CD4-positive, CD25-positive, alpha-beta regulatory T cell (primary cell): Measurements from ENCODE around the gene NR5A1. TPM values are rescaled to one million over a fixed set of nuclear protein-coding genes. Genes with fewer than 3 reads are reported as not detected.

Source experiments
- ATAC-seq, 2 donors: fragments of 150-1000 bp; cut with Tn5 transposase; one replicate each; pipeline ENCODE4 v1.10.0; 2021; ENCODE audit warnings: low read depth in 2 of 2, moderate number of reproducible peaks in 2 of 2, moderate library complexity in 1 of 2
- DNase-seq, 3 donors: peaks; one replicate each; pipeline versions ENCODE4 v3.0.0 to v3.0.0-alpha.2; 2012 to 2022; ENCODE audit warnings: mixed read lengths in 1 of 3
- H3K27ac ChIP-seq: one replicate; pipeline ENCODE4 v1.7.0; 2013; ENCODE audit warnings: mild to moderate bottlenecking, low read length; ENCODE audit not compliant: insufficient read depth, poor library complexity, severe bottlenecking
- H3K27me3 ChIP-seq: one replicate; pipeline ENCODE4 v1.7.0; 2013; ENCODE audit warnings: low read length; ENCODE audit not compliant: control insufficient read depth, insufficient read depth
- H3K36me3 ChIP-seq: one replicate; pipeline ENCODE4 v1.7.0; 2013; ENCODE audit warnings: mild to moderate bottlenecking, low read length, moderate library complexity; ENCODE audit not compliant: control insufficient read depth, insufficient read depth
- H3K4me1 ChIP-seq: 2 replicates; pipeline ENCODE4 v1.7.0; 2013; ENCODE audit warnings: mild to moderate bottlenecking, low read length; ENCODE audit not compliant: insufficient read depth, control insufficient read depth, poor library complexity, severe bottlenecking
- H3K4me3 ChIP-seq: one replicate; pipeline ENCODE4 v1.7.0; 2013; ENCODE audit warnings: low read depth, mild to moderate bottlenecking, low read length, moderate library complexity
- H3K9me3 ChIP-seq, 2 experiments: 1 replicate in 1 of 2; 2 replicates in 1 of 2; pipeline ENCODE4 v1.7.0; 2013; ENCODE audit warnings: low read length in 2 of 2, mild to moderate bottlenecking in 1 of 2, moderate library complexity in 1 of 2; ENCODE audit not compliant: control insufficient read depth in 2 of 2
- H3K27ac Mint-ChIP-seq, 3 donors: one replicate each; pipeline ENCODE4 v1.8.0; 2020 to 2022; ENCODE audit warnings: mild to moderate bottlenecking in 3 of 3, mixed read lengths in 3 of 3, moderate library complexity in 2 of 3
- H3K27me3 Mint-ChIP-seq: one replicate; pipeline ENCODE4 v1.8.0; 2022; ENCODE audit warnings: mild to moderate bottlenecking, mixed read lengths
- H3K36me3 Mint-ChIP-seq: one replicate; pipeline ENCODE4 v1.8.0; 2020; ENCODE audit warnings: mixed read lengths
- H3K4me1 Mint-ChIP-seq, 4 donors: one replicate each; pipeline ENCODE4 v1.8.0; 2020 to 2022; ENCODE audit warnings: mixed read lengths in 4 of 4, mild to moderate bottlenecking in 1 of 4
- H3K4me3 Mint-ChIP-seq, 4 donors: one replicate each; pipeline ENCODE4 v1.8.0; 2020 to 2022; ENCODE audit warnings: mild to moderate bottlenecking in 4 of 4, mixed read lengths in 4 of 4, moderate library complexity in 3 of 4
- H3K9me3 Mint-ChIP-seq, 7 donors: one replicate each; pipeline ENCODE4 v1.8.0; 2020 to 2022; ENCODE audit warnings: mixed read lengths in 7 of 7, mild to moderate bottlenecking in 3 of 7, moderate library complexity in 2 of 7
- polyA plus RNA-seq, 4 donors: library from polyadenylated mRNA; unstranded; fragments of 300-500 nt; fragmentation: Illumina TruSeq; gene quantifications; one replicate each; pipeline ENCODE4 v1.2.3, GENCODE V29; 2021
- total RNA-seq: library from RNA; stranded (reverse); gene quantifications from one replicate; pipeline ENCODE4 v1.2.3, GENCODE V29; 2022

Gene NR5A1
- total and polyA plus RNA-seq, 5 donors from 2014 or later = not detected

- Mint-ChIP-seq H3K9me3 (no peaks in the 10 kb centered on the region), H3K4me3 (no peak overlapping the region), H3K4me1 (peaks cover 0 to 6% (median 0%) of the 10 kb centered on the region in 4 donors), H3K36me3 (no peaks in the 10 kb centered on the region), H3K27me3 (peaks cover 22% of the 10 kb centered on the region), H3K27ac (no peak overlapping the region)
- H3K4me3 ChIP-seq = no peak overlapping the region
- no peaks in the 10 kb centered on the region for H3K4me1 ChIP-seq
- no peaks in the 10 kb centered on the region for H3K9me3 ChIP-seq
- H3K27me3 ChIP-seq = peaks cover 11% of the 10 kb centered on the region
- no peak for DNase-seq
- H3K36me3 ChIP-seq = no peaks in the 10 kb centered on the region
- H3K27ac ChIP-seq = no peak overlapping the region
- no peak for ATAC-seq
Measured at GRCh38 chr9:124544535-124544934, 37.3 kb upstream of the NR5A1 start.

DNA sequence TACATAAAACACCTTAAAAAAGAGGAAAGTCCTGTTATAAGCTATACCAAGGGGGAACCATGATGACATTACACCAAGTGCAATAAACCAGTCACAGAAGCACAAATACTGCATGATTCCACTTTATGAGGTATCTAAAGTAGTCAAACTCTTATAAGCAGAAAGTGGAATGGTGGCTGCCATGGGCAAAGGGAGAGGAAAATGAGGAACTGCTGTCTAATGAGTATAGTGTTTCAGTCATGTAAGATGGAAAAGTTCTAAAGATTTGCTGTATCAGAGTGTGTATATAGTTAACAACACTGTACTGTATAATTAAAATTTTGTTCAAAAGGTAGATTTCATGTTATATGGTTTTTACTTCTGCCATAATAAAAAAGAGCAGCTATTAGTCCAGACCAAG, 34.6 kb upstream of the NR5A1 start:
- no peaks in the 10 kb centered on the region for H3K4me1 ChIP-seq
- no peak for ATAC-seq
- H3K36me3 ChIP-seq = no peaks in the 10 kb centered on the region
- Mint-ChIP-seq H3K9me3 (no peaks in the 10 kb centered on the region), H3K36me3 (no peaks in the 10 kb centered on the region), H3K4me3 (no peak overlapping the region), H3K4me1 (no peaks in the 10 kb centered on the region), H3K27me3 (peaks cover 14% of the 10 kb centered on the region), H3K27ac (no peak overlapping the region)
- H3K9me3 ChIP-seq = no peaks in the 10 kb centered on the region
- no peak overlapping the region for H3K27ac ChIP-seq
- no peak for DNase-seq
- peaks cover 6% of the 10 kb centered on the region for H3K27me3 ChIP-seq
- H3K4me3 ChIP-seq = no peak overlapping the region

DNA sequence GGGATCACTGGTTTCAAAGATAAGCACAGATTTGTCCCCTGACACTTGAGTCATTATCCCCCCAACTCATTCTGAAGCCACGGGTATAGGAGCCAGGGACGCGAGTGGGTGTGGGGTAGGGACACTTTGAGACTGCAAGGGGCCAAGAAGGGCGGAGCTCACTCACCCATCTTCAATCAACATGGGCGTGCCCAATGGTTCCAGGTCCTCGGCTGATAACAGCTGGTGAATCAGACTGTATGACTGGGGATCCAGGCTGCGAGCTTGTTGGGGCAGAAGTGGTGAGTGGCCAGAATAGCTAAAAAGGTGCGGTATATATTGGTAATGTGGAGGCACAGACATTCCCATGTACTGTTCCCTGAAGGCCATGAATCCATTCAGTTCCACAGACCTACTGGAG, 30.7 kb upstream of the NR5A1 start:
- no peak overlapping the region for H3K4me3 Mint-ChIP-seq
- H3K9me3 ChIP-seq = no peaks in the 10 kb centered on the region
- H3K27ac Mint-ChIP-seq = no peak overlapping the region
- H3K27ac ChIP-seq = no peak overlapping the region
- H3K4me3 ChIP-seq = no peak overlapping the region
- H3K4me1 Mint-ChIP-seq = peaks cover 0 to 3% (median 0%) of the 10 kb centered on the region in 4 donors
- no peak for ATAC-seq
- no peaks in the 10 kb centered on the region for H3K4me1 ChIP-seq
- DNase-seq = no peak
- no peaks in the 10 kb centered on the region for H3K36me3 Mint-ChIP-seq
- H3K36me3 ChIP-seq = no peaks in the 10 kb centered on the region
- no peaks in the 10 kb centered on the region for H3K9me3 Mint-ChIP-seq
- H3K27me3 Mint-ChIP-seq = peaks cover 8% of the 10 kb centered on the region
- H3K27me3 ChIP-seq = peaks cover 3% of the 10 kb centered on the region

GRCh38 chr9:124535846-124536245, 28.6 kb upstream of the NR5A1 start:
- H3K27me3 Mint-ChIP-seq = peaks cover 4% of the 10 kb centered on the region
- H3K4me1 ChIP-seq = no peaks in the 10 kb centered on the region
- H3K27ac Mint-ChIP-seq = no peak overlapping the region
- H3K4me3 Mint-ChIP-seq = no peak overlapping the region
- H3K4me1 Mint-ChIP-seq = peaks cover 0 to 3% (median 0%) of the 10 kb centered on the region in 4 donors
- no peaks in the 10 kb centered on the region for H3K27me3 ChIP-seq
- no peaks in the 10 kb centered on the region for H3K36me3 ChIP-seq
- ATAC-seq (no peak), DNase-seq (no peak)
- no peaks in the 10 kb centered on the region for H3K9me3 ChIP-seq
- no peak overlapping the region for H3K4me3 ChIP-seq
- H3K36me3 Mint-ChIP-seq = no peaks in the 10 kb centered on the region
- no peak overlapping the region for H3K27ac ChIP-seq
- H3K9me3 Mint-ChIP-seq = no peaks in the 10 kb centered on the region

DNA sequence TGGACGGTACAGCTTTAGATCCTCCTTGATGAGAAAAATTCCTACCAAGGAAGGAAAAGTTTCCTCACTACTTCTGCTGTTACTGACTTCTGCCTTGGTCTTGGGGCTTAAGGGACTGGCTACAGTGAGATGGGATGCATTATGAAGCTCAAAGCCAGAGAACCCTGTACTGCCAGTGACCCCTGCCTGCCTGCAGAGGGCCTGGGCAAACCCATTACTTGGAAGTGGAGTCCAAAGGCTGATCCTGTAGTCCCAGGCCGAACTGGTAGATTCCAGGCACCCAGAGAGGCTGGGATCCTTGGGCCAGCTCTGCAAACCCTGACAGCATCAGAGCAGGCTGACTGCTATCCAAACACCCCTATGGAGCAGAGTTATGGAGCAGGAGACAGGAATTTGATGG, 25.7 kb upstream of the NR5A1 start:
- Mint-ChIP-seq H3K27me3 (peaks cover 4% of the 10 kb centered on the region), H3K36me3 (no peaks in the 10 kb centered on the region), H3K27ac (no peak overlapping the region), H3K9me3 (no peaks in the 10 kb centered on the region), H3K4me3 (peak overlapping the region in 1 of 4 donors; percentile 56), H3K4me1 (peaks cover 0 to 3% (median 0%) of the 10 kb centered on the region in 4 donors)
- Histone ChIP-seq H3K4me1 (no peaks in the 10 kb centered on the region), H3K27ac (no peak overlapping the region), H3K27me3 (no peaks in the 10 kb centered on the region), H3K4me3 (no peak overlapping the region), H3K36me3 (no peaks in the 10 kb centered on the region), H3K9me3 (no peaks in the 10 kb centered on the region)
- ATAC-seq (no peak), DNase-seq (no peak)

GRCh38 chr9:124531115-124531514, 23.9 kb upstream of the NR5A1 start:
- no peaks in the 10 kb centered on the region for H3K36me3 Mint-ChIP-seq
- no peaks in the 10 kb centered on the region for H3K36me3 ChIP-seq
- H3K4me3 Mint-ChIP-seq = no peak overlapping the region
- no peak overlapping the region for H3K27ac Mint-ChIP-seq
- ATAC-seq (no peak), DNase-seq (no peak)
- H3K9me3 ChIP-seq = no peaks in the 10 kb centered on the region
- no peaks in the 10 kb centered on the region for H3K4me1 ChIP-seq
- no peaks in the 10 kb centered on the region for H3K9me3 Mint-ChIP-seq
- H3K27ac ChIP-seq = no peak overlapping the region
- H3K27me3 Mint-ChIP-seq = peaks cover 4% of the 10 kb centered on the region
- peaks cover 3% of the 10 kb centered on the region for H3K27me3 ChIP-seq
- H3K4me1 Mint-ChIP-seq = peaks cover 0 to 3% (median 0%) of the 10 kb centered on the region in 4 donors
- H3K4me3 ChIP-seq = no peak overlapping the region

DNA sequence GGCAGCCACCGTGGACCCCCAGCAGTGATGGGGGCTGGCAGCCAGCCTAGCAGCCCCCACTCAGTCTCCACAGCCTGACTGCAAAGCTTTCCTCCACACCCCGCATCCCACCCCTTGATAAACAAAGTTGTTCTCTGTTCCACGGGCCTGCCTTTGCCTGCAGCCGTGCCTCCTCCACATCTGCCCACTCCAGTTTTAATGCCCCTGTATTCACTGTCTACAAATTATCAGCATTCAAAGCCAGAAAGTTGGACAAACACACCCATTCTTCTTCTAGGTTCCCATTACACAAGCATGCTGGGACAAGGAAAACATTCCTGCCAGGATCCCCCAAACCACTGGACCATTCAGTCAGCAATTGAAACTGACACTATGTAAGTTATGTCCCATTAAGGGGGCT, 23.0 kb upstream of the NR5A1 start:
- H3K27ac ChIP-seq = no peak overlapping the region
- no peaks in the 10 kb centered on the region for H3K4me1 ChIP-seq
- Mint-ChIP-seq H3K27ac (peak overlapping the region in 1 of 3 donors; percentile 77), H3K4me3 (no peak overlapping the region), H3K27me3 (peaks cover 8% of the 10 kb centered on the region), H3K9me3 (no peaks in the 10 kb centered on the region), H3K36me3 (no peaks in the 10 kb centered on the region), H3K4me1 (no peaks in the 10 kb centered on the region)
- no peak for ATAC-seq
- H3K9me3 ChIP-seq = no peaks in the 10 kb centered on the region
- H3K36me3 ChIP-seq = no peaks in the 10 kb centered on the region
- H3K27me3 ChIP-seq = peaks cover 3% of the 10 kb centered on the region
- H3K4me3 ChIP-seq = no peak overlapping the region
- no peak for DNase-seq

DNA sequence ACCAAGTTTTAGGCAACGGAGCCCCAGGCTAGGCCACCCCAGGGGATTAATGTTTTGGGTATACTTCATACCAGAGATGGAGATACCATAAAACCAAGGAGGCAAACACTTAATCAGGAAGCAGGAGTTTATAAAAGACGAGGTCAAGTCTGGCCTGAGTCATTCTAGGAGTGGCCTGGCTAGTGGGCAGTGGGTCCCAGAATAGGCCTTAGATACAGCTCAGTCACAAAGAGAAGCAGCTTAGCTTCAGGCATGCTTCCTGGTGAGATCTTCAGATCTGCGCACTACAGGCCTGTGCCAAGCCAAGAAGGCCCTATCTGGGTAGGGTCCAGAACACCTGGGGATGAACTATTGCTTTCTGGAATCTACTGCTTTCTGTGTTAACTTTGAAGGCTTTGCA, 20.6 kb upstream of the NR5A1 start:
- no peak for DNase-seq
- peaks cover 8% of the 10 kb centered on the region for H3K27me3 Mint-ChIP-seq
- H3K9me3 Mint-ChIP-seq = no peaks in the 10 kb centered on the region

More for the DNA sequence above, 20.6 kb upstream of the NR5A1 start:
- no peaks in the 10 kb centered on the region for H3K9me3 ChIP-seq
- no peak overlapping the region for H3K4me3 Mint-ChIP-seq
- no peak overlapping the region for H3K27ac Mint-ChIP-seq
- ATAC-seq = no peak
- H3K36me3 Mint-ChIP-seq = no peaks in the 10 kb centered on the region
- no peak overlapping the region for H3K27ac ChIP-seq
- H3K4me1 ChIP-seq = no peaks in the 10 kb centered on the region
- no peak overlapping the region for H3K4me3 ChIP-seq
- H3K36me3 ChIP-seq = no peaks in the 10 kb centered on the region
- H3K27me3 ChIP-seq = peaks cover 3% of the 10 kb centered on the region
- H3K4me1 Mint-ChIP-seq = no peaks in the 10 kb centered on the region
